Right lobe of liver (tissue), 4 donors: ENCODE data around the gene ARHGAP22.

Experiments used
- CTCF ChIP-seq, 4 donors: fragments of 200-600 bp in 3 of 4; fragments of 450-650 bp in 1 of 4; IDR thresholded peaks; one replicate each; pipeline versions ENCODE4 v1.5.1 to v1.8.0; 2016 to 2022; ENCODE audit warnings: antibody characterized with exemption in 4 of 4, mild to moderate bottlenecking in 2 of 4
- POLR2A ChIP-seq: fragments of 450-650 bp; IDR thresholded peaks from one replicate; pipeline ENCODE4 v1.6.1; 2017; ENCODE audit warnings: antibody characterized with exemption, mild to moderate bottlenecking
- donor health status: DM: no; HTN: no; CAD: no.
- donor health status: DM: no; HTN: no; CAD: no.
- donor health status: DM: no; HTN: yes; CAD: no.

- TF ChIP-seq POLR2A: no peak
- TF ChIP-seq CTCF (IDR thresholded peaks at IDR 0.05): no peak
Observed at GRCh38 chr10:48520594-48520993, 84.3 kb downstream of the ARHGAP22 start.
